Measurements from ENCODE around the gene CAMK2D. TPM values are rescaled to one million over a fixed set of nuclear protein-coding genes. Genes with fewer than 3 reads are reported as not detected.

CAMK2D gene
- total RNA-seq, 1 experiment from 2014 or later, result 9.0 TPM

- no peak overlapping the region for H2AFZ ChIP-seq (ENCODE audit: low read length)
- no peak overlapping the region for H4K5ac ChIP-seq (ENCODE audit: insufficient read length, low read depth, low read length)
- H2AK5ac ChIP-seq (ENCODE audit: insufficient read length, low read length), result no peak overlapping the region
- no peaks in the 10 kb centered on the region for H3K4me1 ChIP-seq (ENCODE audit: insufficient read depth, low read length)
- H4K20me1 ChIP-seq (ENCODE audit: control insufficient read depth, insufficient read depth, insufficient read length), result no peaks in the 10 kb centered on the region
- H3T11ph ChIP-seq (ENCODE audit: low read length), result no peak overlapping the region
- no peak overlapping the region for H3K27ac ChIP-seq (ENCODE audit: insufficient read length, low read depth, low read length)
- no peaks in the 10 kb centered on the region for H3K36me3 Mint-ChIP-seq (ENCODE audit: insufficient read depth in 1 of 3, low read depth in 3 of 3)
- peak overlapping the region; percentile 36 for H2BK12ac ChIP-seq (ENCODE audit: insufficient read length, low read depth, low read length)
- no peaks in the 10 kb centered on the region for H3K27me3 ChIP-seq (ENCODE audit: insufficient read depth, low read length)
- DNase-seq, result no peak
- no peak overlapping the region for H2BK5ac ChIP-seq (ENCODE audit: insufficient read length, low read length)
- TF ChIP-seq CTCF (conservative IDR thresholded peaks at IDR 0.05), result no peak
- H3K14ac ChIP-seq (ENCODE audit: insufficient read depth, low read length), result no peak overlapping the region
- H3K9me3 ChIP-seq (ENCODE audit: control insufficient read depth, low read depth, low read length), result no peaks in the 10 kb centered on the region
- no peak overlapping the region for H3K27ac Mint-ChIP-seq
- no peaks in the 10 kb centered on the region for H3K79me1 ChIP-seq (ENCODE audit: insufficient read depth, low read depth, low read length, poor library complexity, severe bottlenecking)
- H2BK20ac ChIP-seq (ENCODE audit: low read depth, low read length, poor library complexity, severe bottlenecking), result no peak overlapping the region
- H3K23ac ChIP-seq (ENCODE audit: insufficient read length, low read depth, low read length), result no peak overlapping the region
- H4K8ac ChIP-seq (replicated peaks; ENCODE audit: insufficient read length, low read depth, low read length), result no peak overlapping the region
- H3K18ac ChIP-seq (ENCODE audit: insufficient read length, low read depth, low read length), result no peak overlapping the region
- no peak overlapping the region for H3K4ac ChIP-seq (ENCODE audit: low read depth, low read length)
- no peaks in the 10 kb centered on the region for H3K23me2 ChIP-seq (ENCODE audit: insufficient read length, low read depth, low read length, poor library complexity, severe bottlenecking)
- no peaks in the 10 kb centered on the region for H3K79me2 ChIP-seq (ENCODE audit: insufficient read depth, low read length)
- H3K56ac ChIP-seq (ENCODE audit: insufficient read length, low read depth, low read length), result no peak overlapping the region
- H2BK120ac ChIP-seq (ENCODE audit: low read depth, low read length, poor library complexity, severe bottlenecking), result no peak overlapping the region
- H3K9ac ChIP-seq (ENCODE audit: extremely low read depth, insufficient read length, low read length), result no peak overlapping the region
- H3K9me3 Mint-ChIP-seq, result no peaks in the 10 kb centered on the region
- H4K91ac ChIP-seq (ENCODE audit: insufficient read length, low read depth, low read length), result no peak overlapping the region
- no peak overlapping the region for H3K4me3 Mint-ChIP-seq
- no peaks in the 10 kb centered on the region for H3K4me1 Mint-ChIP-seq
- no peak overlapping the region for H2BK15ac ChIP-seq (ENCODE audit: low read depth, low read length)
- H3K4me2 ChIP-seq (ENCODE audit: insufficient read depth, insufficient read length, low read length), result no peak overlapping the region
- H3K27me3 Mint-ChIP-seq (ENCODE audit: low read depth), result no peaks in the 10 kb centered on the region
These were observed 138.2 kb downstream of the CAMK2D start for GRCh38 chr4:113623274-113623894.
